Activated CD8-positive, alpha-beta T cell treated with anti-CD3 and anti-CD28 coated beads, Interleukin-2, amount 10 ng/mL, durations not matched to agents 7 days and 5 days (primary cell): ENCODE data around the gene HOXD13. TPM values are rescaled to one million over a fixed set of nuclear protein-coding genes. Genes with fewer than 3 reads are reported as not detected.

Experiments used
- ATAC-seq: fragments of 150-1000 bp; cut with Tn5 transposase; one replicate; pipeline ENCODE4 v1.10.0; 2021; ENCODE audit warnings: moderate library complexity
- CTCF ChIA-PET: fragments of 350-600 bp; sonication (Branson Sonifier 250); formaldehyde crosslinking; loops from one replicate; lab custom pipeline; 2021; ENCODE audit warnings: antibody characterized with exemption; lab: Charles Lee
- POLR2A ChIA-PET: fragments of 350-600 bp; sonication (Branson Sonifier 250); formaldehyde crosslinking; loops from one replicate; lab custom pipeline; 2021; ENCODE audit warnings: antibody characterized with exemption; lab: Charles Lee
- DNase-seq: peaks from one replicate; pipeline ENCODE4 v3.0.0-alpha.2; 2020
- H3K27ac Mint-ChIP-seq: one replicate; pipeline ENCODE4 v1.8.0; 2021; ENCODE audit warnings: mild to moderate bottlenecking, mixed read lengths
- H3K27me3 Mint-ChIP-seq: one replicate; pipeline ENCODE4 v1.8.0; 2021; ENCODE audit warnings: low read depth, mixed read lengths
- H3K36me3 Mint-ChIP-seq: one replicate; pipeline ENCODE4 v1.8.0; 2021; ENCODE audit warnings: low read depth, mixed read lengths
- H3K4me1 Mint-ChIP-seq: one replicate; pipeline ENCODE4 v1.8.0; 2021; ENCODE audit warnings: low read depth, mixed read lengths
- H3K4me3 Mint-ChIP-seq: one replicate; pipeline ENCODE4 v1.8.0; 2021; ENCODE audit warnings: mild to moderate bottlenecking, mixed read lengths
- H3K9me3 Mint-ChIP-seq: one replicate; pipeline ENCODE4 v1.8.0; 2022; ENCODE audit warnings: mixed read lengths; ENCODE audit not compliant: insufficient read depth
- total RNA-seq, 2 experiments: library from RNA; stranded (reverse); gene quantifications; one replicate each; pipeline ENCODE4 v1.2.3, GENCODE V29; 2021

HOXD13 gene
- total RNA-seq, 2 experiments from 2014 or later: not detected

- Mint-ChIP-seq H3K9me3 (no peaks in the 10 kb centered on the region), H3K36me3 (peaks cover 3% of the 10 kb centered on the region), H3K27ac (no peak overlapping the region), H3K4me1 (peaks cover 12% of the 10 kb centered on the region), H3K27me3 (peaks cover 83% of the 10 kb centered on the region), H3K4me3 (no peak overlapping the region)
- POLR2A ChIA-PET: no interaction called here
- CTCF ChIA-PET: interaction anchor here (1.3 kb wide), 1 partner anchor 465 kb away, joined by 3 read pairs; no protein-coding TSS in a partner anchor
- ATAC-seq (no peak), DNase-seq (no peak)
Measured at GRCh38 chr2:176089843-176090395, 2.6 kb upstream of the HOXD13 start.

- POLR2A ChIA-PET: no interaction called here
- Mint-ChIP-seq H3K9me3 (no peaks in the 10 kb centered on the region), H3K27me3 (peaks cover 84% of the 10 kb centered on the region), H3K4me1 (peaks cover 12% of the 10 kb centered on the region), H3K4me3 (no peak overlapping the region), H3K27ac (no peak overlapping the region), H3K36me3 (peaks cover 3% of the 10 kb centered on the region)
- CTCF ChIA-PET: no interaction called here
- DNase-seq: no peak
- no peak for ATAC-seq
Measured at GRCh38 chr2:176090862-176091261, 1.7 kb upstream of the HOXD13 start.

GRCh38 chr2:176091329-176092258 is 927 bp upstream of the HOXD13 start:
- H3K27ac Mint-ChIP-seq: peak overlapping the region; percentile 68
- H3K4me3 Mint-ChIP-seq: peak overlapping the region; percentile 22
- CTCF ChIA-PET: interaction anchor here (1.2 kb wide), 1 partner anchor 405 kb away, joined by 3 read pairs; no protein-coding TSS in a partner anchor

GRCh38 chr2:176093145-176093897 is 800 bp downstream of the HOXD13 start:
- no peak for ATAC-seq
- H3K27ac Mint-ChIP-seq: peak overlapping the region; percentile 54
- H3K9me3 Mint-ChIP-seq: no peaks in the 10 kb centered on the region
- H3K4me3 Mint-ChIP-seq: peak overlapping the region; percentile 27
- H3K4me1 Mint-ChIP-seq: peaks cover 19% of the 10 kb centered on the region
- CTCF ChIA-PET: interaction anchor here (0.8 to 5.6 kb wide), 7 partner anchors 8 to 406 kb away, joined by 3 to 80 read pairs (median 3); no protein-coding TSS in a partner anchor
- DNase-seq: no peak
- POLR2A ChIA-PET: no interaction called here
- no peaks in the 10 kb centered on the region for H3K36me3 Mint-ChIP-seq
- H3K27me3 Mint-ChIP-seq: peaks cover 85% of the 10 kb centered on the region

More at GRCh38 chr2:176091329-176092258, 927 bp upstream of the HOXD13 start:
- H3K9me3 Mint-ChIP-seq: no peaks in the 10 kb centered on the region
- ATAC-seq: no peak
- H3K36me3 Mint-ChIP-seq: peaks cover 3% of the 10 kb centered on the region
- POLR2A ChIA-PET: no interaction called here
- peaks cover 86% of the 10 kb centered on the region for H3K27me3 Mint-ChIP-seq
- no peak for DNase-seq
- peaks cover 14% of the 10 kb centered on the region for H3K4me1 Mint-ChIP-seq

- H3K4me3 Mint-ChIP-seq: peak overlapping the region; percentile 27
- peaks cover 85% of the 10 kb centered on the region for H3K27me3 Mint-ChIP-seq
- CTCF ChIA-PET: interaction anchor here (0.8 to 5.6 kb wide), 6 partner anchors 8 to 405 kb away, joined by 3 to 80 read pairs (median 3); no protein-coding TSS in a partner anchor
- H3K9me3 Mint-ChIP-seq: no peaks in the 10 kb centered on the region
- ATAC-seq (no peak), DNase-seq (no peak)
- POLR2A ChIA-PET: interaction anchor here (0.6 to 0.7 kb wide), 2 partner anchors 17 to 20 kb away, joined by 3 to 4 read pairs; no protein-coding TSS in a partner anchor
- peak overlapping the region; percentile 54 for H3K27ac Mint-ChIP-seq
- peaks cover 17% of the 10 kb centered on the region for H3K4me1 Mint-ChIP-seq
- H3K36me3 Mint-ChIP-seq: no peaks in the 10 kb centered on the region
Measured at GRCh38 chr2:176093898-176094249, 1.4 kb downstream of the HOXD13 start.

GRCh38 chr2:176094349-176094748 is 1.8 kb downstream of the HOXD13 start:
- Mint-ChIP-seq H3K27ac (no peak overlapping the region), H3K9me3 (no peaks in the 10 kb centered on the region), H3K36me3 (no peaks in the 10 kb centered on the region), H3K4me3 (no peak overlapping the region), H3K27me3 (peaks cover 85% of the 10 kb centered on the region), H3K4me1 (peaks cover 17% of the 10 kb centered on the region)
- CTCF ChIA-PET: interaction anchor here (0.8 to 5.6 kb wide), 6 partner anchors 9 to 406 kb away, joined by 3 to 80 read pairs (median 3); no protein-coding TSS in a partner anchor
- no peak for ATAC-seq
- POLR2A ChIA-PET: interaction anchor here (0.6 to 0.7 kb wide), 3 partner anchors 17 to 843 kb away, joined by 3 to 4 read pairs (median 3); no protein-coding TSS in a partner anchor
- no peak for DNase-seq

- Mint-ChIP-seq H3K27me3 (peaks cover 82% of the 10 kb centered on the region), H3K36me3 (peaks cover 1% of the 10 kb centered on the region), H3K9me3 (no peaks in the 10 kb centered on the region), H3K4me1 (peaks cover 17% of the 10 kb centered on the region), H3K4me3 (no peak overlapping the region), H3K27ac (no peak overlapping the region)
- DNase-seq: no peak
- ATAC-seq: no peak
- CTCF ChIA-PET: interaction anchor here (1.0 to 5.6 kb wide), 5 partner anchors 44 to 844 kb away, joined by 3 to 80 read pairs (median 5); no protein-coding TSS in a partner anchor
- POLR2A ChIA-PET: no interaction called here
Measured at GRCh38 chr2:176095421-176095820, 2.9 kb downstream of the HOXD13 start.

GRCh38 chr2:176096243-176096985 is 3.9 kb downstream of the HOXD13 start:
- ChIA-PET POLR2A (no interaction called here), CTCF (interaction anchor here (0.8 to 5.6 kb wide), 13 partner anchors 8 to 893 kb away, joined by 3 to 80 read pairs (median 5); no protein-coding TSS in a partner anchor)
- DNase-seq (no peak), ATAC-seq (peak; percentile 18)
- Mint-ChIP-seq H3K4me3 (peak overlapping the region; percentile 52), H3K36me3 (peaks cover 1% of the 10 kb centered on the region), H3K27ac (no peak overlapping the region), H3K27me3 (peaks cover 82% of the 10 kb centered on the region), H3K4me1 (peaks cover 17% of the 10 kb centered on the region), H3K9me3 (no peaks in the 10 kb centered on the region)

- H3K4me1 Mint-ChIP-seq: peaks cover 14% of the 10 kb centered on the region
- ATAC-seq (peak; percentile 79), DNase-seq (peak; percentile 68)
- H3K9me3 Mint-ChIP-seq: no peaks in the 10 kb centered on the region
- CTCF ChIA-PET: interaction anchor here (0.6 to 5.6 kb wide), 19 partner anchors 9 to 894 kb away, joined by 3 to 80 read pairs (median 4); no protein-coding TSS in a partner anchor
- H3K4me3 Mint-ChIP-seq: peak overlapping the region; percentile 52
- POLR2A ChIA-PET: interaction anchor here (0.7 kb wide), 1 partner anchor 50 kb away, joined by 3 read pairs; no protein-coding TSS in a partner anchor
- peaks cover 1% of the 10 kb centered on the region for H3K36me3 Mint-ChIP-seq
- H3K27me3 Mint-ChIP-seq: peaks cover 81% of the 10 kb centered on the region
- no peak overlapping the region for H3K27ac Mint-ChIP-seq
Measured at GRCh38 chr2:176096986-176097819, 4.7 kb downstream of the HOXD13 start.
